NCI-H1694 (cell line): ENCODE measurements around the gene PEX5.

Source experiments
- DNase-seq: peaks from one replicate; lab custom pipeline; 2025; lab: John Stamatoyannopoulos, UW

The PEX5 gene

GRCh38 chr12:7189398-7190267, at the start of gene PEX5:
PEX5 (plus strand) TSS chr12:7189686; CDS start chr12:7190378, 692 bp downstream.
- DNase-seq = peak; percentile 89

- DNase-seq = no peak
Observed at GRCh38 chr12:7141351-7142005, 48.0 kb upstream of the PEX5 start.

GRCh38 chr12:7142056-7142644, 47.3 kb upstream of the PEX5 start:
- DNase-seq = peak; percentile 31

- no peak for DNase-seq
Observed at GRCh38 chr12:7142809-7143465, 46.5 kb upstream of the PEX5 start.

GRCh38 chr12:7143564-7143963, 45.9 kb upstream of the PEX5 start:
- no peak for DNase-seq

- DNase-seq = peak; percentile 65
Observed at GRCh38 chr12:7144414-7145120, 44.9 kb upstream of the PEX5 start.

GRCh38 chr12:7145671-7146070, 43.8 kb upstream of the PEX5 start:
- DNase-seq = no peak

GRCh38 chr12:7146228-7146627, 43.3 kb upstream of the PEX5 start:
- no peak for DNase-seq

- no peak for DNase-seq
Observed at GRCh38 chr12:7146906-7147305, 42.6 kb upstream of the PEX5 start.

GRCh38 chr12:7150356-7150755, 39.1 kb upstream of the PEX5 start:
- no peak for DNase-seq

- no peak for DNase-seq
Observed at GRCh38 chr12:7150841-7151240, 38.6 kb upstream of the PEX5 start.

- DNase-seq = no peak
Observed at GRCh38 chr12:7151532-7151931, 38.0 kb upstream of the PEX5 start.

- no peak for DNase-seq
Observed at GRCh38 chr12:7152818-7153217, 36.7 kb upstream of the PEX5 start.

- DNase-seq = no peak
Observed at GRCh38 chr12:7154042-7154441, 35.4 kb upstream of the PEX5 start.

- DNase-seq = no peak
Observed at GRCh38 chr12:7154901-7155470, 34.5 kb upstream of the PEX5 start.

GRCh38 chr12:7155471-7156034, 33.9 kb upstream of the PEX5 start:
- no peak for DNase-seq

- no peak for DNase-seq
Observed at GRCh38 chr12:7156259-7157197, 33.0 kb upstream of the PEX5 start.

GRCh38 chr12:7157391-7157790, 32.1 kb upstream of the PEX5 start:
- DNase-seq = no peak

GRCh38 chr12:7158781-7159609, 30.5 kb upstream of the PEX5 start:
- DNase-seq = no peak
